LoVo (cell line): ENCODE results near the gene ESYT1.
"Not testable (repeated sequence)": the region's sequence is repeated elsewhere in the genome, so short reads cannot be mapped to it uniquely, and the experiment has no call there.

Experiments used
- DNase-seq: peaks from one replicate; pipeline ENCODE4 v3.0.0-alpha.2; 2016; ENCODE audit warnings: low spot score

The ESYT1 gene

DNA sequence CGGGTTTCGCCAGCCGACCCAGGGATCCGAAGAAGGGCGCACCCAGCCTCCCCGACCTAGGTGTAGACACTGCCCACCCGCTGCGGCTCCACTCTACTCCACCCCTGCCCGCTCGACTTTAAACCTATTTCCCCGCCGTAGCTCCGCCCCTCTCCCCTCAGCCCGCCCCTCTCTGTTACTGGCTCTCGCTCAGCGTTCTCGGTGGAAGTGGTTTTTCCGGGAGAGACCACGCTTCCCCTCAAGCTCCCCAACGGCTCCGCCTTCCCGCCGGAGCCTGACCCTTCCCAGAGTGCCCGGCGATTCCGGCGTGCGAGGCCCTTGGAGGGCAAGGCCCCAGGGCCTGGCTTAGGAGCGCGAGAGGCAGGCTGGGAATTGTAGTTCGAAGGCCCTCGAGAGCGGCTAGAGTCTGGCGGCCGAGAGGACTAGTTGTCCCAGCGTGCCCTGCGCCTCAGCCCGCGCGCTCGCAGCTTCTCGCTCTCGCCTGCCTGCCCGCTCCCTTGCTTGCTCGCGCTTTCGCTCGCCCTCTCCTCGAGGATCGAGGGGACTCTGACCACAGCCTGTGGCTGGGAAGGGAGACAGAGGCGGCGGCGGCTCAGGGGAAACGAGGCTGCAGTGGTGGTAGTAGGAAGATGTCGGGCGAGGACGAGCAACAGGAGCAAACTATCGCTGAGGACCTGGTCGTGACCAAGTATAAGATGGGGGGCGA is 23.8 kb upstream of the ESYT1 start, which contains the start of gene PA2G4:
PA2G4 (plus strand) TSS at position 451 of the 706 bp plus-strand sequence; CDS start at position 630, 179 bp downstream.
- DNase-seq: peak; percentile 100

DNA sequence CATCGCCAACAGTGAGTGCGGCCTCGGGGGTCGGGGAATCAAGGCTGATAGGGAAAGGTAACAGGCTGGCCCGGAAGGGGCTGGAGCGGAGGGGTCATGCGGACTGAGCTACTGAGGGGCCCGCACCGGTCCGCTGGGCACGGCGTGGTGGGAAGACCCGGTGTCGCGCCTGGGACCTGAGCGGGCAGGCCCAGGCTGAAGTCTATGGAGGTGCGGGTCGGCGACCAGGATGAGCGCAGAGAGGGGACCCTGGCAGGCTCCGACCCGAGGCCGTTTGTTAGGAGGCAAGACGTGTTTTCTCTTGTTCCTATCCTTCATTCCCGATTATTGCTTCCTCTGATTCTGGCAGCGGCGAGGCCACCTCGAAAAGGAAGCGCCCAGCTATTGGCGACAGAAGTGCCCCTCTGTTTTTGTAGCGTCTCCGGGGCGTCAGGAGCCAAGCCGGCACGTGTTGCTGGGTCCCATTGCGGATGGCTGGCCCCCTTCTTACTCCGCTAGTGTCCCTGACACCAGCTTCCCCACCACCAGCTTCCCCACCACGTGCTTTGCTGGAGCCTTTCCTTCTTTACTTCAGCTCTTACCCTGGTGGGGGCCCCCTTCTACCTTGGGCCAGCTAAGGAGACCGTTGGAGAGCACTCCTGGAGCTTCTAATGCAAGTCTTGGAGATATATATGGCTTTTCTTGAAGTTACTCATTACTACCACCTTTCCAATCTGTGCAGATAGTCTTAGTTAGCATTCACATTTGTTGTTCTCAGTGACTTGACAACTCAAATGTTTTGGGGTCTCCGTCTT is 23.1 kb upstream of the ESYT1 start:
- DNase-seq: no peak

DNA sequence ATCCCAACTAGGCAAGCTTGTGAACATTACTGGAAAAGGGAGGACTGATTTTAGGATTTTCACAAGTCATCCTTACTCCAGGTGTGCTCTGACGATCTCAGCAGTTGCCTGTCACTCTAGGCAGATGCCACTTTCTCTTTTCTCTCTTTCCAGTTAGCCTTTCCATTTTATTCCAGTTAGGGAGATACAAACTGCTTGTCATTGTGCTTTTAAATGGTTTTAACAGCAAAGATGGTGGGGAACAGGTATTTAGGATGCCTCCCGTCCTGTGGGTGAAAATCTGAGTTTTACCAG is 22.5 kb upstream of the ESYT1 start:
- no peak for DNase-seq

DNA sequence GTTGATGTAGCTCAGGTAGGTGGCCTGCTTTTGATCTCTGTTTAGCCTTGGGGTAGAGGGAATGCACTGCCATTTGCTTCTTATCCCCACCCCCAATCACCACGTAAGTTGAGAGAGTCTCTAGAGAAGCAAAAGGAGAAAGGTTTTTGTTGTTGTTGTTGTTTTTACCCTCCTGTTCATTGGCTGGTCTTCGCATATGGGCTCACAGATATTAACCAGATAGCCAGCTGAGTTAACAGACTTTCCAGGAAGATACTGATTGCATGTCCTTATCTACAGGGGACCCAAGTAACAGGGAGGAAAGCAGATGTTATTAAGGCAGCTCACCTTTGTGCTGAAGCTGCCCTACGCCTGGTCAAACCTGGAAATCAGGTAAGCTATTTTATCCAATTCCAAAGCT is 20.8 kb upstream of the ESYT1 start:
- DNase-seq: no peak

DNA sequence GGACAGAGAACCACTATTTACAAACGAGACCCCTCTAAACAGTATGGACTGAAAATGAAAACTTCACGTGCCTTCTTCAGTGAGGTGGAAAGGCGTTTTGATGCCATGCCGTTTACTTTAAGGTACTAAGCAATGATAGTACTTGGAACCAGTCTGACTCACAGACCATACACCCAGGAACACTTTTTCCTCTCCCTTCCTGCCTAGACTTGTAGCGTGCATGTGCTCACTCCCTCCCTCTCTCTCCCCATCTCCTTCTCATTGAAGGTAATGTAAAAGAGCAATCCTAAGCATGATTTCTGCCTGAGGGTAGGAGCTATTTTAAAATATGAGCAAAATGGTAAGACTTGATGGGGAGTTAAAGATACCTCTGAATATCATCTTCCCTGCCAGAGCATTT is 17.5 kb upstream of the ESYT1 start:
- DNase-seq: no peak

DNA sequence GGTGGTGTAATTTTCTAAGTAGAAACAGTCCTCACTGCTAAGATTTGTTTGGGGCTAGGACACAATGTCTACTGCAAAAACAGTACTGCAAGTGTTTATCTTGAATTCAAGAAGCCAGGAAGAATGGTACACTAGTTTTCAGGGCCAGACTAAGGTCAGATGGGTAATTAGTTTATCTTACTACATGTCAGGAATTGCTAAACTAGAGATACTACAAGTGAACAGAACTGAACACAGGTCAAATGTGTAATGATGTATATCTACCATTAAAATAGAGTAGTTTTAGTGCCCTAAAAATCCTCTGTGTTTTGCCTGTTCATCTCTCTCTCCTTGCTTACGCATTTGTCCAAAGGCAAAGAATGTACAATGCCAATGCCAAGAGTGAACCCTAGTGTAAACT is 14.0 kb upstream of the ESYT1 start:
- DNase-seq: no peak

DNA sequence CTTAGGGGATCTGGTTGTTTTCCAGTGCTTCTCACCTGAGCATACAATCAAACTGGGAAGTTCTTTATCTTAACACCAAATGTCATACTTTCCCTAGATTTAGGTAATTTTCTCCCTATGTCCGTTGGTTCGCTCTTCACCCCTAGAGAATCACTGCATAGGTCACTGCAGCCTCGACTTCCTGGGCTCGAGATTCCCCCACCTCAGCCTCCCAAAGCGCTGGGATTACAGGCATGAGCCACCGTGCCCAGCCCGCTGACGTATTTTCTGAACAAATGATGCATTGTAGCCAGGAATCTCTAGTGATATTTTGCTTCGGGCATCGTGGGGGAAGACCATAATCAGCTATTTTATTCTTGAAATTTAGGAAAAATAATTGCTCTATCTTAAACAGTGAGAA is 12.7 kb upstream of the ESYT1 start:
- DNase-seq: peak; percentile 49

DNA sequence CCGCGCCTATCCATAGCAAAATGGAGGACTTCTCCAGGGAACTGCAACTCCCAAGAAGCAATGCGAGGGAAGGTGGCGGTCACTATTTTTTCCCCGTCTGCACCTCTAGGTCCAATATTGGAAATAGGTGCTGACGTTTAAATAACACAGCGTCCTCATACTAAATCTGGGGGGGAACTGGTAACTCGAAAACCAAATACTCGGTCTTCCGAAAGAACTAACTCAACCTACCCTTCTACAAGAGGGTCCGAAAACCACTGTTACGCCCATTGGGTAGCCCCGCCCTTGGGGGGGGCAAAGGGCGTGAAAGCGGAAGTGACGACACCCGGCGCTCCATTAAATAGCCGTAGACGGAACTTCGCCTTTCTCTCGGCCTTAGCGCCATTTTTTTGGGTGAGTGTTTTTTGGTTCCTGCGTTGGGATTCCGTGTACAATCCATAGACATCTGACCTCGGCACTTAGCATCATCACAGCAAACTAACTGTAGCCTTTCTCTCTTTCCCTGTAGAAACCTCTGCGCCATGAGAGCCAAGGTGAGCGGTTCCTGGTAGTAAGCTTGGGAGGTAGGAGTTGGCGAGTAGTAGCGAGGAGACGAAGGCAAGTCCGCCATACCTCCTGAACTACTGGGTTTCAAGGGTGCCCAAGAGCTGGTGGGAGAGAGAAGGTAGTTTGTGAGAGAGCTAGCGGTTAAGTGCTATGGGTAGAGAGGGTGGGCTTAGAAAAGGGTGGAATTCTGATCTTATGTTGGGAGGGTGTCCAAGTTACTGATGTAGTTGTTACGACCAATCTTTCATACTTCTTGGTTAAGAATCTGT is 11.6 kb upstream of the ESYT1 start, which contains the start of gene RPL41:
RPL41 (plus strand) TSS at position 367 of the 815 bp plus-strand sequence.
- DNase-seq: peak; percentile 97

DNA sequence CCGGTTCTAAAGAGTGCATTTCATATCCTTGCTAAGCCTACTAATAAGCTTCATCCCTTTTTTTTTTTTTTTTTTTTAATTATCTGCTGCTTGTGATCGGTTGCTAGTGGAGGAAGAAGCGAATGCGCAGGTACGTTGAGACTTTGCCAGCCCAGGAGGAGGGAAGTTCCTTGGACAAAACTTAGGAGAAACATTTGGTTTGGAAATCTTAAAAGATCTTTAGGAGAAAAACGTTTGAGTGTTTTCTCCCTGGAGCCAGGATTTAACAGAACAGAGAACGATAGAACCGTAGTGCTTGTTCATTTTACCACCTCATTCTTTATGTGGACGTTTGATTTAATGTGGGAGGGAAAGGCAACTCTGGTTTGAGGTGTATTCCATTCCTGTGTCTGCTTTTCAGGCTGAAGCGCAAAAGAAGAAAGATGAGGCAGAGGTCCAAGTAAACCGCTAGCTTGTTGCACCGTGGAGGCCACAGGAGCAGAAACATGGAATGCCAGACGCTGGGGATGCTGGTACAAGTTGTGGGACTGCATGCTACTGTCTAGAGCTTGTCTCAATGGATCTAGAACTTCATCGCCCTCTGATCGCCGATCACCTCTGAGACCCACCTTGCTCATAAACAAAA is 10.9 kb upstream of the ESYT1 start:
- not testable (repeated sequence) for DNase-seq

DNA sequence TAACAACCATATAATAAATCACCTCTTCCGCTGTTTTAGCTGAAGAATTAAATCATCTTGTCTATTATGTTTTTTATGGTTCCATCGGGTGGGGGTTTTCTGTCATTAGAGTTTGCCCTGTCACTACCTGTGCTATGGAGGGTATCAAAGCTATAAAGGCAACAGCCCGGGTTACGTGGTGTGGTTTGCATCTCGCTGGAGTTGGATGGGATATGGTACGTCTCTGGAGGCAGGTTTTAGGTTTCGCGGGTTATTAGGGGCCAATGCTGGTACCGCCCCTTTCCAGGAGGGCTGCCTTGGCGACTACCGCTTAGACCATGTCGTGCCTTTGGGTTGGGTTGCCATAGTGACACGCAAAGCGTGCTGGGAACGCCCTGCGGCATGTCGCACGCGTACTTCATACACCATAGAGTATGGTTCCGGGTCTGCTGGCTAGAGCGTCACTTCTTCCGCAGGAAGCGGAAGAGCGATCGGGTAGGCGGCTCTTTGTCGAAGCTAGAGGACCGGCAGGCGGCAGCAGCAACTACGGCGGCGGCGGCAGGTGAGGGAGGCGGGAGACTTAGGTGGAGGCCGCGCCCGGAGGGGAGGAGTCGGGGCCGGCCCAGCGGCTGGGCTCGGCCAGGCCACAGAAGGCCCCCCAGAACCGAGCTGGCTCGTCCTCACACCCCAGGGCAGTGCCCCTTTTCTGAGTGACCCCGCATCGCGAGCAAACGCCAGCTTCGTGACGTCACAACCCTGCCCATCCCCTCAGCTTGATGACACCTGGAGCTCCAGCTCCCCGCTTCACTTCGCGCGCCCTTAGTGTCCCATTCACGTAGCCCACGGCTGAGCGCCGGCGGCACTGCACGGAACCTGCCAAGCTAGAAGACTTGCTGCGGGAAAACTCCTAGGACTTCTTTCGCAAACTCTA is 10.0 kb upstream of the ESYT1 start, which contains the start of gene ZC3H10:
ZC3H10 (plus strand) TSS at position 489 of the 910 bp plus-strand sequence. CDS start 2,297 bp downstream, outside the sequence.
- DNase-seq: peak; percentile 100

DNA sequence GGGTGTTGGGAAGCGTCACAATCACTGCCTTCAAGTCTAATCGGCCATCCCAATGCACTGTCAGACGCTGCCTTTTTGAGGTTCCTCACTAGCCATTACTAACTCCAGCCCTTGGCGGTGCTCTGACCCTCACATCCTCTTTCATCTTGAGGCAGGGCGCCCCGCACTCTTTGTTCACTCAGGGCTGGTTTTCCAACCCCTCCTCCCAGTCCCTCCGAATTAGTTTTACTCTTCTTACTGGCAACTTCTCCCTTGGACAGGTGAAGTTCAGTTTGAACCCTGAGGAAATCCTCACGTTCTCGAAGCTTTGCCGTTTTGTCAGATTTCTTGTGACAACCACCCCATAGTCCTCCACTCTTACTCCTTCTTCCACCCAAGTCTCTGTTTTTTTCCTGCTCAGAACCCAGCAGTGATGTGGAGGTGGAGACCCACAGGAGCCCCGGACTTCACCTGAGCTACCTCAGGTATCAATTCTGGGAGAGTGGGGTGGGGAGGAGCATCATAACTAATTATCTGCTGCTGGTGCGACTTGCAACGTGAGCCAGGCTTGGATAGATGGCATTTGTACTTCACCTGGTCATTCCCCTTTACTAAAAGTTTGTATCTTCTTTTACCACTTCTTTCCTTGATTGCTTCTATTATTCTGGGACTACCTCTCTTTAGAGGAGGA is 9.2 kb upstream of the ESYT1 start:
- DNase-seq: no peak

DNA sequence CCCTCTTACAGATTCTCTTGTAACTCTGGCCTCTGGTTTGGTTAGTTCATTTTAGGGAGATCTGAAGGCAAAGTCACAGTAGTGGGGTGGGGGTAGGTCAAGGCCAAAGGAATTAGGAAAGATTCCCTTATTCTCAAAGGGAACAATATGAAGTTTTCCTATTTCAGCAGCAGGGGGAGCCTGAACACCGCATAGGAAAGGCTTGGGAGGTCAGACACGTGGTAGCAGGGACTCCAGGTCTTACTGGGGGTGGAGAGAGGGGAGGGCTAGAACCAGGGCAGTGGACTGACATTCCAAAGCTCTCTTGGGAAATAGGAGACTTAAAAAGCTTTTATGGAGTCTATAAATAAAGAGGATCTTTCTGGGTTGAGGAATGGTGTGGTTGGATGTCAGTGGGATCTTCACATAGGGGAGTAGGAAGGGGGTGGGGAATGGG is 8.7 kb upstream of the ESYT1 start:
- DNase-seq: peak; percentile 90

DNA sequence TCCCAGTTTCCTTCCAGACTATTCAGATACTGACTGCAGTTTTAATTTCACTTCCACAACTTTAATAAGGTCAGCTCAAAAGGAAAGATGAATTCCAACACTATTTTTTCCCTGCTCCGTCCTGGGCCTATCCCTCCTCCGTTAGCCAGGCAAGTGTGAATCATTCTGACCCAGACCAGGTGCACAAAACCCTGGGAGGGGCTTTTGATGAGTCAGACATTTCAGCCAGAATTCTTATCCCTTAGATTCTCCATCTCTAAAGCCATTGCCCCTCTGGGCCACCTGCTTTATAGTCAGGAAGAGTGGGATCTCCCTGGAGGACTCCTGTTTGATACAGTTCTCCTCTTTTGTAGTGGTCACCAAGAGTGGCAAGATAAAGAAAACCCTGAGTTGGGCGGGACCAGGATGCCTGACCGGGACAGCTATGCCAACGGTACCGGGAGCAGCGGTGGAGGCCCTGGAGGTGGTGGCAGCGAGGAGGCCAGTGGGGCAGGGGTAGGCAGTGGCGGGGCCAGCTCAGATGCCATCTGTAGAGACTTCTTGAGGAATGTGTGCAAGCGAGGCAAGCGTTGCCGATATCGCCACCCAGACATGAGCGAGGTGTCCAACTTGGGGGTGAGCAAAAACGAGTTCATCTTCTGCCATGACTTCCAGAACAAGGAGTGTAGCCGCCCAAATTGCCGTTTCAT is 7.8 kb upstream of the ESYT1 start:
- DNase-seq: no peak

DNA sequence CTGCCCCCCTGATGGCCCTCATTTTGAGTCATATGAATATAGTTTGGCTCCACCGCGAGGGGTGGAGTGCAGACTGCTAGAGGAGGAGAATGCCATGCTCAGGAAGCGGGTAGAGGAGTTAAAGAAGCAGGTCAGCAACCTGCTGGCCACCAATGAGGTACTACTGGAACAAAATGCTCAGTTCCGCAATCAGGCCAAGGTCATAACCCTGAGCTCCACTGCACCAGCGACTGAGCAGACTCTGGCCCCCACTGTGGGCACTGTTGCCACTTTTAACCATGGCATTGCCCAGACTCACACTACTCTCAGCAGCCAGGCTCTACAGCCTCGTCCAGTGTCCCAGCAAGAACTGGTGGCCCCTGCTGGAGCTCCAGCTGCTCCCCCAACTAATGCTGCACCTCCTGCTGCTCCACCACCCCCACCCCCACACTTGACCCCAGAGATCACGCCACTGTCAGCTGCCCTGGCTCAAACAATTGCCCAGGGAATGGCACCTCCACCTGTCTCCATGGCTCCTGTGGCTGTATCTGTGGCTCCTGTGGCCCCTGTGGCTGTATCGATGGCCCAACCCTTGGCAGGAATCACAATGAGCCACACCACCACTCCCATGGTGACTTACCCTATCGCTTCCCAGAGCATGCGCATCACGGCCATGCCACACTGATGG is 6.7 kb upstream of the ESYT1 start:
- no peak for DNase-seq

DNA sequence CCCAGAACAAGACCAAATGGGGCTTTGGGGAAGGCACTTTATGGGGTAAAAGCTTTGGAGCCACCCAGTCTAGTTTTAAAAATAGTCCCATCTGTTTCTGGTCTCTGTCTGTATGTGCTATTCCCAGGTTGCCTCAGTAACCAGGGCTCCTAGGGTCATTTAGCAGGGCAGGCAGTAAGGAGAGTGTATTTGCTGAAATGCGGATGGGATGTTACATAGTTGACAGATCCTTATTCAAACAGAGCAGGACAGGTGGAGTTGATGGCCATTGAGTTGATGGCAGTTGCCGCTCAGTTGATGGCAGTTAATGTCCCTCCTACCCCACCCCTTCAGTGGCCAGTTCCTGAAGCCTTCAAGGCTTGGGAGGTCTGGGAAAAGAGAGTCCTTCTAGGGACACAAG is 5.4 kb upstream of the ESYT1 start:
- no peak for DNase-seq

DNA sequence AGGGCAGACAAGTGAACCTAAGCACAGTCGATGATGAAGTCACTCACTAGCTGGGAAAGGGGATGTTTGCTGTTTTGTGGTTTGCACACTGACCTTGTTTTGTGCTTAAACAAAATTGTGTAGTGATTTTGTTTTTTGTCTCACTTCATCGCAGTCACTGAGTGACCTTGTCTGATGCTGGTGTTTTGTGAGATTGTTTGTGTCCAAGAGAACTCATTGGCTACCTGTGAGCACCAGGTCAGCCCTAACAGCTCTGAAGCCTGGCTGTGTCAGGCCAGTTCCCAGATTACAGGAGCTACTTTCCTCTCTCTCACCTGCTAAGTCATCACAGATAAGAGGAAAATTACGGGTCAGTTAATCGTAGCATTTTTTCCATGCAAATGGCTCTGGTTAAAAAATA is 3.9 kb upstream of the ESYT1 start:
- DNase-seq: no peak

DNA sequence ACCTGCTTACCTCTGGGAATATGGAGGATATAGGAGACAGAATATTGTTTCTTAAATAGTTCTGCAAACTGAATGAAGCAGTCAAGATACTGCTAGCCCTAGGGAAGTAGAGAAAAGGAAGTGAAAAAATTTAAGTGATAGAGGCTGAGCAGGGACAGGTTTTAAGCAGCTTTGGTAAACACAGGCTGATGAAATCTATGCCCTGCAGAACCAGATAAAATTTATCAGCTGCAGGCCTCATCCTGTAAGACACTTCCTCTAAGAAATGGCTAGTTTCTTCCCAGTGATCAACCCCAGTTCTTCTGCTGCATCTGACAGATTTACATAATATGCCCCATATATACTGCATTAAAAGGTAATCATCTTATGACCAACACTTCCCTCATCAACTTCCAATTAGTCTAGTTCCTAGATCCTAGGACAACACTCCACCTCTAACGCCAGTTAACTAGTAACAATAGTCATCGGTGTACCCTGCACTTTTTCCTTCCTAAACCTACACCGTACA is 1.3 kb upstream of the ESYT1 start:
- no peak for DNase-seq

DNA sequence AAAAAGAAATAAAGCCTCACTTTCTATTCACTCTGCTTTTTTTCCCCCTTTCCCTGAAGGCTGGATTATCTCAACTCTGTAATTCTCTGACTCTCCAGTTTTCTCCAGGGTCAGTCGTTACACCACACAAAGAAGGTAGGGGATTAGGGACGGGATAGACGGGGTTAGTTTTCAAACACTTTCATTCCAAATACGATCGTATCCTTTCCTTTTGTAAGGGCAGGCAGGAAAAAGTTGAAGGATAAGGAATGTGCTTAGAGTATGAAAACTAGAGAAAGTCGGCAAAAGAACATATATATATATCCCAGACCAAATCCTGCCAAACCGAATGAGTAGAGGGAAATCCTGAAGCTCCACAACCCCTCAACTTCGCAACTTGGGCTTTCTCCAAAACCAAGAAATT is 581 bp upstream of the ESYT1 start:
- DNase-seq: no peak

DNA sequence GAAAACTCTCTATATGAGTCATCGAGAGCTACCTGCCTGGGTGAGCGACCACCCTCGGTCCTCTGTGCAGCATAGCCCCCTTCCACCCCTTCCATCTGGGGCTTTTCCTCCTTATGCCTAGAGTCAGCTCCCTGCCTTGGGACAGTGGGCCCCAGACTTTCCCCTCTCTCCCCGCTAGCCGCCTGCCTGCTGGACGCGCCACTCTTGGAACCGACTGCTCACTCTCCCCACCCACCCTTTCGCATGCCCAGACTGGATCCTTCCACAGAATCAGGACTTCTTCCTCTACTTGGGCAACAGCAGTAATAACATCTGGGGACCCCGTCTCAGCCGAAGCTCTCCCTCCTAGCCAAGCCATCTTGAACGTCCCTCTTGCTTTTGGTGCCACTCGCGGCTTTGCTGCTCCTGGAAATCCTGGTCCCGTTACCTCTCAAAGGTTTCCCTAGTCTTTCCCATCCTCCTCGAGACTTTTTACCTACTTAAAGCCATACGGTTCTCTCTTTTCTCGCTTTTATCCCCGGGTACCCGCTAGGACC is 671 bp downstream of the ESYT1 start:
- no peak for DNase-seq
